GM18868 (cell line): ENCODE measurements around the gene BIN2.
A peak's percentile ranks its signal among the peaks of the same experiment; 100 is the strongest.
"Not testable (repeated sequence)": the region's sequence is repeated elsewhere in the genome, so short reads cannot be mapped to it uniquely, and the experiment has no call there.

Experiments used
- ATAC-seq: cut with Tn5 transposase; IDR thresholded peaks from one replicate; pipeline ENCODE4 v1.9.1; 2021; ENCODE audit warnings: mild to moderate bottlenecking, moderate library complexity; ENCODE audit not compliant: unreplicated experiment

The BIN2 gene

DNA sequence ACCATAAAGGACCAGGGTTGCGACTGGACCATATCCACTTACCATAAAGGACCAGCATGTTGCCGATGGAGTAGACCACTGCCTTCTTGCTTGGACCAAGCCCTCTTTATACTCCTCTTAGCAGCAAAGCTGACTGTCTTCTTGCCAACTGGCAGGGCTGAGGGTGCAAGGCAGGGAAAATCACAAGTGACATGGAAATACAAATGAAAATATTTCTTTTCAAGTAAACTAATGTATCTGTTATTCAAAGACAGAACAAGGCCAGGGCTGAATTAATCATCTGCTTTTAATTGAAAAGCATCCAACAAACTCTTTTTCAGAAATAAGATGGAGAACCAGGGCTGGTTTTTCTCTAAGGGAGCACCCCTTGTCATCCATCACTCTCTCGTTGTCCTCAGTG, 22.6 kb upstream of the BIN2 start, which contains the start of gene CELA1:
Gene CELA1, minus strand, starts transcription at position 99 of the 400 bp plus-strand sequence. Its CDS starts 41 bp downstream, at position 58.
- no peak for ATAC-seq

DNA sequence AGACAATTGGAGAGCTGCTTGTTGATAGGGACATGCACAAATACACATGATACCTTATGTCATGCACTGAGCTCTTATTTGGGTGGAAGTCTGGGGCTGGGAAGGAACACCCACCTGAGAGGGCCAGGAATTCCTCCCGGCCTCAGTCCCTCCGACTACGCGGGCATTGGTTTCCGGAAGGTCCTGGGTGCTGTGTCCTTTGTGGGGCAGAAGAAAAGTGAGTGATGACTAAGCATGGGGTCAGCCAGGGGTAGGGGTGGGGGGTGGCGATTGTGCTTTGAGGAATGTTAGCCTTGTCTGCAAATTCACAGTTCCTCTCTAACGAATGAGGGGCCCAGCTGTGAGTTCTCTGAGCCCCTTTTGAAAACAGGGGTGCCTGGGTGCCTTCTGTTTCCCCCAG, 21.7 kb upstream of the BIN2 start:
- ATAC-seq, result no peak

DNA sequence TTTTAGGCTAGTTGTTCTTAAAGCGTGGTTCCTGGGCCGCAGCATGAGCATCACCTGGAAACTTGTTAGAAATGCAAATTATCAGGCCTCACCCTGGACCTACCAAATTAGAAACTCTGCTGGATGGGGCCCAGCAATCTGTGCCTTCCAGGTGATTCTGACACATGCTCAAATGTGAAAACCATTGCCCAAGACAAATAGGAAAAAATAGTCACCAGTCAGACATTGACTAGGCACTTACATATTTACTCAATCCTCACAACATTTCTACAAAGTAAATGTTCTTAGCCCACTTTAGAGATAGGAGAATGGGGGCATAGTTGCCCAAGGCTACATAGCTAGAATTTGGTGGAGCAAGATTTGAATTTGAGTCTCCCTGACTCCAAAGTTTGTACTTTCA, 19.2 kb upstream of the BIN2 start:
- no peak for ATAC-seq

DNA sequence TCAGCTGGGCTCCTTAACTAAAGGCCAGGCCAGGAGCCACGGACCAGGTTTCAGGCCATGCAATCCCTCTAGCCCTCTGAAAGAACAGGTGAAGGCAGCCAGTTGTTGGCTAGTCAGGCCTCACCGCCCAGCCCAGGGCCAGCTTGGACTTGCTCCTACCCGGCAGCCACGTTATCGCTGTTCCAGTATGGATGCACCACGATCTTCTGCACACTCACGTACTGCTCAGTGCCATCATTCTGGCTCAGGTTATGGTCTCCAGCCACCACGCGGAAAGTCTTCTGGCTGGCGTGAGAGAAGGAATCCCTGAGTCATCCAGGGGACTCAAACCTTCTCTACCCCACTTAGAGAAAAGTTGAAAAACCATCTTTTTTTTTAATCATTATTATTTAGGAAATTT, 18.4 kb upstream of the BIN2 start:
- ATAC-seq, result no peak

DNA sequence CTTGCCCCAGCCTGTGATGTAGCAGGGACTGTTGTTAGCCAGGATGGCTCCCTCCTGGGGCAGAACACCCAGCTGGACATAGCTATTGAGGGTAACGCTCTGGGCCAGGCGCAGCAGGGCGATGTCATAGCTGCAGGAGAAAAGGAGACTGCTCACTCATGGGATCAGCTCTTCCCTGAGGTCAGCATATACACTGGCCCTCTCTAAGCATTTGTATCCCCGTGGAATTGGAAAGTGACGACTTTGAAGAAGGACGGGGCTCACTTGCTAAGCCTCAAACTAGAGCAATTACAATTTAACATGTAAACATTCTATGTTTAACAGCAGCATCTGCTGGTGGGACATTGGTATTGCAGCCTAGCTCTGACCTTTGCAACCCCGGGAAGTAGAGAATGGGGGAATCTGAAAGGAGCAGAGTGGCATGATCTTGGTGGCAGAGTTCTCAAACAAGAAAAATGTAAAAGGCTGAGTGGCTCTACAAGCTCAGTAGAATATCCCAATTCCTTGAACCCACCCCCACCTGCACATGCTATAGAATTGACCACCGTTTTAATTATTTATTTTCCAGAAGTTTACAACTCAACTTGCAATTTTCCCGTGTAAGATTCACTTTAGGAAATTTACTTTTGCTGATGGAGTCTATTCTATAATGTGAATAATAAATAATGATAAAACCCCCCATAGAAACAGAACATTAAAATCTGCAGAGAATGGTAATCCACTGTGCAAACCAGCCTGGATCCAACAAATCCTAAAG, 17.5 kb upstream of the BIN2 start:
- no peak for ATAC-seq

DNA sequence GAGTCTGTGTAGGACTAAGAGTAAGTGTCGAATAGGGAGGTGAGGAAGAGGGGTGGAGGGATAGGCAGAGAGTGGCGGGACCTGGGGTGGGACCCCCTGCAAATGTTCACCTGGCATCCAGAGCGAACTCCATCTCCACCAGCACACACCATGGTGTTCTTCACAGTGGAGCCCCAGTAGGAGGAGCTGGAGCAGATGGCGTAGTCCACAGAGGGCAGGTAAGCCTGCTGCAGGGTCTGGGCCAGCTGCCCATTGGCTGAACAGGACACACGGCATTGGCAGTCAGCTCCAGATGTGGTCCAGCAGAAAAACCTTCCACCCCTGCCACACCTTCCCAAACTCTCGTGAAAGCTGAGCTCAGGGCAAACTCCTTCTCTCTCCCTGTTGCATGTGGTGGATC, 15.8 kb upstream of the BIN2 start:
- ATAC-seq, result no peak

DNA sequence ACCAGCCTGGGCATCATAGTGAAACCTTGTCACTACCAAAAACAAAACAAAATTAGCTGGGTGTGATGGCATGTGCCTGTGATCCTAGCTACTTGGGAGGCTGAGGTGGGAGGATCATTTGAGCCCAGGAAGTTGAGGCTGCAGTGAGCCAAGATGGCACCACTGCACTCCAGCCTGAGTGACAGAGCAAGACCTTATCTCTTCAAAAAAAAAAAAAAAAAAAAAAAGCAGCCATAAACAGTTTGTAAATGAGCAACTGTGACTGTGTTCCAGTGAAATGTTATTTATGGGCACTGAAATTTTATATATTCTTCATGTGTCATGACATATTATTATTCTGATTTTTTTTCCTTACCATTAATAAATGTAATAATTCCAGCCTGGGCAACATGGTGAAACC, 13.4 kb upstream of the BIN2 start:
- ATAC-seq, result not testable (repeated sequence)

DNA sequence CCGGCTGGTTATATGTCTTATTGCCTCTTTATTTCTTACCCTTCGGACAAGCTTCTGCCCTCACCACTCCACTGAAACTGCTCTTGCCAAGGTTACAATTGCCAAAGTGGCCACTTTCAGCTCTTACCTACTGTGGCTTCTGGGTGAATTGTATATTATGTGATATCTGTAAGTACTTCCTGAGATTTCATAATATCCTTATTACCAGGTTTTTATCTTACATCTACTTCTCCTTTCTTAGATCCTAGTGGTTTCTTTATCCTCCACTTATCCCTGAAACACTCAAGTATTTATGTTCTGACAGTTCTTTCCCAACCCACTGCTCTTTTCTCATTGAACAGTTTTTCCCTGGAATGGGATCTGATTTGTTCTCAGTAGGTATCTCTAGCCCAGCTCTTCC, 12.0 kb upstream of the BIN2 start:
- ATAC-seq, result no peak

DNA sequence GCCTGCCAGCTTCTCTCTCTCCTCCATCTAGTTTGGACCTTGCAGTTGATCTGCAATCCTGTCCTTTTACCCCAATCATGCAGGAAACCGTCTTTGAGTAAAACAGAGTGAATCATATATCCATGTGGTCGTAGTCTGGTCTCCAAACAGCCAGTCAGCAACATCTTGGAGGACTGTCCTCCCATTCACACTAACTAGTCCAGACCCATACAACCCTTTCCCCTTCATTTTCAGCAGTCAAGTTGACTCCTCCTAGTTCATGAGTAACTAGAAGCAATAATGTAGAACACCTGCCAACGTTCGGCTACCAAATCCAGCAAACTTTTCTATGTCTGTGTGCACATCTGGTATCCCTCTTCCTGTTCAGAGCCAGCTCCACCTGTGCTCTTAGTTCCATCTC, 10.8 kb upstream of the BIN2 start:
- ATAC-seq, result no peak

DNA sequence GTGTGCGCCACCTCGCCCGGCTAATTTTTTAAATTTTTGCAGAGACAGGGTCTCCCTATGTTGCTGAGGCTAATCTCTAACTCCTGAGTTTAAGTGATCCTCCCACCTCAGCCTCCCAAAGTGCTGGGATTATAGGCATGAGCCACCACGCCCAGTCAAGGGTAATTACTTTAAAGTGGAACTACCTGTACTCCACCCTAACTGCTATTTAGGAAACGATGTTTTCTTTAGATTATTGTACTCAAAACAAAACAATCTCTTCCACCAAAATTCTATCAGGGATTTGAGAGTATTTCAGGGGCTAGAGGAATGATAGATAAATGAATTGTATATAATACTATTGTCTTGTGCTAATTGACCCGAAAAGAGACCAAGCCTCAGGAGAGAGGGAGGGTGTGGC, 9.6 kb upstream of the BIN2 start:
- ATAC-seq, result no peak

DNA sequence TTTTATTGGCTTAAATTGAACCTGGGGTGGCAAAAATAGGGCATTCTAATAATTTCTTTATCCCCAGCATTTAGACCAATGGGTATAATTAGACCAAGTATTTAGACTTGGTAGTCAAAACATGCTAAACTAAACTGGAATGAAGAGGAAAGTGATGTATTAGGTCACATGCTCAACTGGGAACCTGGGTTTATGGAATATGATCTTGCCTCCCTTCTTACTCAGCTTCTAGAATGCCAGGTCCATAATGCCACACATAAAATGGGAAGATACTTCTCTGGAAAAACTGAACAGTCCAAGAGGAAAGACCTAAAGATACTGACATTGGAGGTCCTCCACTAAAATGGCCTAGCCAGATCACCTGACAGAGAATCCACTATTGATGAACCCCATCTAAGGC, 6.2 kb upstream of the BIN2 start:
- no peak for ATAC-seq

DNA sequence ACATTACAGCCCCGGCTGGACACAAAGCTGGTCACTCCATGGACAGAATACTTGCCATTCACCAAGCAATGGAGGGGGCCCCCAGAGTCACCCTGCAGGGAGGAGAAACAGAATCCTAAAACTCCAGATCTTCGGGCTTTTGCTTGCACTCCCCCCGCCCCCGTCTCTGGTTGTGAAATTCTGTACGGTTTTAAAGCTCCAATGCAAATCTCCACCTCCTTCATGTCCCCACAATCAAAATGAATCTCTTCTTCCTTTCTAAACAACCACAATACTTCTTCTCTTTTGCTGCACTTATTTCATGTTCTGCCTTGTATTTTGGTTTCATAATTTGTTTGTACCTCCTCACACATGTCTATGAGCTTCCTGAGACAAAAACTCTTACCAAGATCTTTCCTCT, 5.8 kb upstream of the BIN2 start:
- no peak for ATAC-seq

DNA sequence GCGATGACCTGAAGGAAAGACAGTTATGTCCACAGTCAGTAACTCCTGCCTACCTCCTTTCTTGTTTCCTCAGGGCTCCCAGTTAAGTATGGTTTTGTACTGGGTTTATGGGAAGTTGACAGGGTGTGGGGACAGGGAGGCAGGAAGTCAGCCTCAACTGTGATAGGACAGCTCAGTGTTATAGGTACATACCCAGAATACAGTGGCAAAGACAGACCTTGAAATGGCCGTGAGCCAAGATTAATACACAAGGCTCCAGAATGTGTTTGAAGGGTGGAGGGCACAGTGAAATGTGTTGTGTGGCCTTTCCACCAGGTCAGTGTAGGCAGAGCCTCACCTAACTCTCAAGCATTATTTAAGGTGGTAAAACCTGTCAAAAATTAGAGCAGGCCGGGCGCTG, 4.6 kb upstream of the BIN2 start:
- ATAC-seq, result no peak

DNA sequence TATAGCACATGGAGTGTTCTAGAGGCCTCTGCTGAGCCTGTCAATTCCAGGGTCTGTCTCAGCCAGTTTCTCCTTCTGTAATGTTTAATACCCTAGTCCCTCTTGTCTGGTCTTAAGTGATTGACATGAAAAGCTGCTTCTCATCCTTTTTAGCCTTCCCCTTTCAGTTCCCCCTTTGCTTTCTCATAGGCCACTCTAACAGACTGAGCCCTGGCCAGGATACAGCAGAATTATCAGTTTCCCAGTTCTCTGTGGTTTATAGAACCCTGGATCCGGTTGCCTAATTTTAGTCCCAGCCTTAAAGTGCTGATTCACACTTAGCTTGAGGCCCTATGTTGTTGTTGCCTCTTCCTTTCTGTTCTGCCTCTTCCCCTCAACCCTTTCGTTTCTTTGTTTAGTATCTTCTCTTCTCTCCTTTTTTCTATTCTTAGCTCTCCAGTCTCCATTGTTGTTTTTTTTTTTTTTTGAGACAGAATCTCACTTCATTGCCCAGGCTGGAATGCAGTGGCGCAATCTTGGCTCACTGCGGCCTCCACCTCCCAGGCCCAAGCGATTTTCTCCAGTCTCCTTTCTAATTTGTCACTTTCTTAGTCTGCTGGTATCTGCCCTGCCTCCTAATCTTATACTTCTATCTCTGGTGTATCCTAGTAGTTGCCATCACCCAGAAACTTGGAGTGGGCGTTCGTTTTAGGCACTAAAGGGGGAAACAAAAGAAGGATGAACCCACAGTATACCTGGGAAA, 2.9 kb upstream of the BIN2 start:
- ATAC-seq, result peak; percentile 58

DNA sequence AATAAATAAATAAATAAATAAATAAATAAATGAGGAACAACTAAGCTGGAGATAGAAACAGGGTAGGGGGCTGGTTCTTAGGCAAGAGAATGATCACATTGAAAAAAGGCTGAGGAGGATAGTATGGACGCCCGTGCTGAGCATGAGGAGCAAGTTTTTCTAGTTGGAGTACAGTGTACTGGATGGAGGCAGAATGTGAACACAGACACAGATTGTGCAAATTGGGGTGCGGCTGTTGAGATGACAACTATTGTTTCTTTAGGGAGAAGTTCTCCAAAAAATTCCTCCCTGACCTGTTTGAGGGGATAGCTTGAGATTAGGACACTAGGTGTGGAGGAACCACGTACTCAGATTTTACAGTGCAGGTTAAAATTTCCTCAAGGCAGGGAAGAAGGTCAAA, 979 bp upstream of the BIN2 start:
- ATAC-seq, result no peak

DNA sequence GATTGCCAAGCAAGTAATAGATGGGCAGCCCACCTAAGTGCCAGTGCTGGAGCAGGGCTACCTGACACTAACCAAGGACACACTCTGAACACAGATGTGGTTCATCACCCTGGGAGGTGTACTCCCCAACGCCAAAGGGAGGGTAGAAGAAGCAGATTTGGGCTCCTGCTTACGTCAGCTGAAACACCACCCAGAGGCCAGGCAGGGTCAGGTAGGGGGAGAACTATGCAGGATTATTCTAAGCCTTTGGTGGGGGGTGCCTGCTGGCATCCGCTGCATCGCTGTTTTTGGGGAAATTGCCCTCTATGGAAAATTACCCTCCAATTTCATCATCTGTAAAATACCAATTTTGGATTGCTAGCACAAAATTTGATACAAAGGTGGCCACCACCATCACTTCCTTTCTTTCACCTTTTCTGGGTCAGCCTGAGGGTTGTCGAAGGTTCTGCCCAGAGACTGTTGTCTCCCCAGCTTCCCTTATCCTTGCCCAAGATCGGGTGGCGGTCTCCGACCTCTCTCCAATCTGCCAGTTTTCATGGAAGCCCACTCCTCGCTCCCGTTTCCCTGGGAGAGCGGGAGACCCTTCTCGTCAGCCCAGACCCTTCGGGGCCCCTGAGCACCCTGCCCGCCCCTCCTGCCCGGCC, 535 bp downstream of the BIN2 start:
- no peak for ATAC-seq

DNA sequence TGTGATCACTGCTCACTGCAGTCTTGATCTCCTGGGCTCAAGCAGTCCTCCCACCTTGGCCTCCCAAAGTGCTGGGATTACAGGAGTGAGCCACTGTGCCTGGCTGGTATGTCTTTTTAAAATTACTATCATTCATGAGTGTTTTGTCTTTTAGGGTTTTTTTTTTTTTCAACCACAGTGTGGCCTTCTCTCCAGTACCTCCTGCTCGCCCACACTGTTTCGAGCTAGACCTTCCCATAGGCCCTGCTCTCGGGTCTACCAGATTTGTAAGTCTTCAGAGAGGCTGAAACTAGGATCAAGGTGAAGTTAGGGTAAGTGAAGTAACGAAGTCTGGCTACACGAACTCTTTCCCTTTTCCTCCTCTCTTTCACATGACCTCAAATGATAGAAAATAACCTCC, 1.5 kb downstream of the BIN2 start:
- ATAC-seq, result no peak

DNA sequence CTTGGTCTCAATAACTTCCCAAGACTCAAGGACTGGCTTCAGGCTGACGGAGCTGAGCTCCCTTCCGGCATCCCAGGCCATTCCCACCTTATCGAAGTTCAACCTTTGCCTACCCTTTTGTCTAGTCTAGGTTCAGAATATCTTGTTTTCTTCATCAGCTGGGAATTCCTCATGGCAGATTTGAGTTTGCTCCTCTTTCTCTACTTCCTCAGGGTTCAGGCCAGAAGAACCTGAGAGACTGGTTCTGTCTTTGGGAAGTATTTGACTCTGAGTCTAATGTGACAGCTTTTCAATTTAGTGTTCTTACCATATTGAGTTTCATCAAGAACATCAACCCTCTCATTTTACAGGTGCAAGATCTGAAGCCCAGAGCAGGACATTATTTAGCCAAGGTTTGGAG, 2.1 kb downstream of the BIN2 start:
- ATAC-seq, result no peak

DNA sequence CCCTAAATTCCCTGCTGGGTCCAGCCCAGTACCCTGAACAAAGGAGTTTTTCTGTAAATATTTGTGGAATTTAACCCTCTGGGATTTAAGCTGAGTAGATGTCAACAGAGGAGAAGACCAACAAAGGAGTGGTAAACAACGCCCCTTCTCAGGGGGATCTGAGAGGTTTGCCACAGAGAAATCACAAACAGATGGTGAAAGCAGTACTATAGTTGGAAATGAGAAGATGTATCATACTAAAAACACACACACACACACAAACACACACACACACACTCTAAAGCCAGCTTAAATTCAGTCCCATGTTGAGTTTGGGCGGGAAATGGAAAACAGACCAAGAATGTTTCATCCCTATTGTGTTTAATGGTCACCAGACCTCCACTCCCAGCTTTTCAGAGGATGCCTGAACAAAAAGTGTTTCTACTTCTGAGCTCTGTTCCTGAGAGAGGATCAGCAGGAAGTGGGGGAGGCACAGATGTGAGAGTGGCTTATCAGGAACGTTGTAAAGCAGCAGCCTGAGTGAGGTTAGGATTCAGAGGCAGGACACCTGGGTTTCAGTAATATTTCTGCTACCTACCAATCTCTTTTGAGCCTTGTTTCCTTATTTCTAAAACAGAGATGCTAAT, 3.2 kb downstream of the BIN2 start:
- ATAC-seq, result no peak

DNA sequence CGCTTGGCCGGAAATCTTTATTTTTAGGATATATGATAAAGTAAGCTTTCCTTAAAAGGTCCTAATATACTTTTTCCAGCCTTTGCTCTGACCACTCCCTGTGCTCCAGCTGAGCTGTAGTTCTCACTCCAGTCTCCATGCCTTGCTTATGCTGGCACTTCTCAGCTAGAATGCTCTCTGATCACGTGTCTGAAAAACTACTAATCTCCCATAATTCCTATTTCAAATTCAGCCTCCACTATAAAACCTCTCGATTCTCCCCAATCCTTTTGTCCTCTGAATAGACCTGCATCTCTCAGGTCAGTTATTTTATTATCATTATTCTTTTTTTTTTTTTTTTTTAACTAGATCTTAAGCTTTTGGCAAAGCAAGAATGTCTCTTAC, 3.7 kb downstream of the BIN2 start:
- ATAC-seq, result no peak

DNA sequence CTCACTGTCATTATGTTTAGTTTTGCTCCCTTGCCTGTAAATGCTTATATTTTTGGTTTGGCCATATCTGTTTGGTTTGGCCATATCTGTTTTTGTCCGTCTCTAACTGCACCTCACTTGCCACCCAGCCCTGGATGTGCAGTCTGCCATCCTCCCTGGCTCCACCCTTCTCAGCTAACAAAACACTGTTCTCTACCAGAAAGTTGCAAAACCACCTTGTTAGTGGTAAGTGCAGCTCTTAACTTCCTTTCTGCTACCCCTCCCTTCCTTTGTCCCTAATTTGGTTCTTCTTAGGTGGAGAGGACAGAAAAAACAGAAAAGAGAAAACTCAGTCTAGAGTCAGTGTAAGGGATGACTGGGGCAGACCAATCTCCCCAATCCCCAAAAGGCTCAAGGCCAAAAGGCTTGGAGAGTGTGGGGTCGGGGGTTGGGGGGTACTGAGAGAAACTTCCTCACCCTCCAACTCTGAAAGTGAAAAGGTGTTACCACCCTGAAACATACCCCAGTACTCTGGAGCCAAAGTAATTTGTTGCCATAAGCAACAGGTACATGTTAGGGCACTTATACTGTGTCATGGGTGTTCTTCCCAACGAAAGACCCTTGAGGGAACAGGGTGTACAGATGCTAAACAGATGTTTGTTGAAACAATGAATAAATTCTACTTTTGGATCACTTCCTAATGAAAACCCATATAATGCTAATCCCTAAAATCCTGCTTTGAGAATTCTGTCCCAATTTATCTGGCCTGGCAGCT, 5.0 kb downstream of the BIN2 start:
- ATAC-seq, result peak; percentile 51
